ENCODE measurements around the gene ASTN2. TPM values are rescaled to one million over a fixed set of nuclear protein-coding genes. Genes with fewer than 3 reads are reported as not detected.

ASTN2 gene
- total RNA-seq, 4 donors from 2014 or later: 0.94 to 5.6 (median 3.7) TPM

GRCh38 chr9:116733010-116733641 is 681.7 kb downstream of the ASTN2 start:
- intact Hi-C loops (cut with DNase I): no loop called here
- Histone ChIP-seq H3K27me3 (no peaks in the 10 kb centered on the region), H3K4me1 (peaks cover 9 to 11% of the 10 kb centered on the region in 2 donors), H3K4me3 (replicated peaks in 1 of 3) (no peak overlapping the region), H3K27ac (peak overlapping the region in 1 of 3 donors; percentile 62), H3K36me3 (no peaks in the 10 kb centered on the region), H3K9me3 (no peaks in the 10 kb centered on the region)
- DNase-seq: peak; percentile 2 to 7
- TF ChIP-seq CTCF (IDR thresholded peaks at IDR 0.05): no peak
- TF ChIP-seq POLR2A (IDR thresholded peaks at IDR 0.05): no peak
- WGBS, 2 donors: 52 to 58% methylated on average over 9 of the region's 9 CpGs

GRCh38 chr9:116726602-116727001 is 688.3 kb downstream of the ASTN2 start:
- no peaks in the 10 kb centered on the region for H3K36me3 ChIP-seq
- no peaks in the 10 kb centered on the region for H3K27me3 ChIP-seq
- H3K27ac ChIP-seq: no peak overlapping the region
- no peak overlapping the region for H3K4me3 ChIP-seq (replicated peaks in 1 of 3)
- DNase-seq: no peak
- intact Hi-C loops (cut with DNase I): no loop called here
- H3K4me1 ChIP-seq: no peaks in the 10 kb centered on the region
- TF ChIP-seq POLR2A (IDR thresholded peaks at IDR 0.05) (no peak), CTCF (IDR thresholded peaks at IDR 0.05) (no peak)
- H3K9me3 ChIP-seq: no peaks in the 10 kb centered on the region

GRCh38 chr9:116724123-116724522 is 690.7 kb downstream of the ASTN2 start:
- intact Hi-C loops (cut with DNase I): no loop called here
- Histone ChIP-seq H3K4me3 (replicated peaks in 1 of 3) (no peak overlapping the region), H3K27ac (no peak overlapping the region), H3K4me1 (no peaks in the 10 kb centered on the region), H3K36me3 (no peaks in the 10 kb centered on the region), H3K9me3 (no peaks in the 10 kb centered on the region), H3K27me3 (no peaks in the 10 kb centered on the region)
- 64% methylated on average over 3 of the region's 3 CpGs for WGBS, 2 donors
- TF ChIP-seq CTCF (IDR thresholded peaks at IDR 0.05): no peak
- no peak for TF ChIP-seq POLR2A (IDR thresholded peaks at IDR 0.05)
- DNase-seq: no peak

GRCh38 chr9:116721944-116722343 is 692.9 kb downstream of the ASTN2 start:
- 46 to 64% methylated on average over 2 of the region's 2 CpGs for WGBS, 2 donors

More at GRCh38 chr9:116721944-116722343, 692.9 kb downstream of the ASTN2 start:
- intact Hi-C loops (cut with DNase I): no loop called here
- TF ChIP-seq CTCF (IDR thresholded peaks at IDR 0.05) (no peak), POLR2A (IDR thresholded peaks at IDR 0.05) (no peak)
- Histone ChIP-seq H3K27ac (no peak overlapping the region), H3K9me3 (no peaks in the 10 kb centered on the region), H3K4me1 (no peaks in the 10 kb centered on the region), H3K4me3 (replicated peaks in 1 of 3) (no peak overlapping the region), H3K27me3 (no peaks in the 10 kb centered on the region), H3K36me3 (no peaks in the 10 kb centered on the region)
- no peak for DNase-seq

All from thyroid gland (tissue), 4 donors.